ENCODE results near the gene URI1. TPM values are rescaled to one million over a fixed set of nuclear protein-coding genes. Genes with fewer than 3 reads are reported as not detected.

URI1 gene
- total RNA-seq, 1 experiment from 2014 or later: 68.9 TPM

- peaks cover 24% of the 10 kb centered on the region for H3K4me1 Mint-ChIP-seq (ENCODE audit: insufficient read depth, unreplicated experiment)
- POLR2A ChIA-PET: interaction anchor here (1.6 kb wide), 1 partner anchor 12 kb away, joined by 4 read pairs; the partner anchor contains the start of gene URI1
- BruUV-seq (replicated peaks): no TSS peak
Observed at GRCh38 chr19:29953352-29954247, 11.6 kb downstream of the URI1 start.

GRCh38 chr19:29956855-29957254 lies 14.8 kb downstream of the URI1 start:
- Mint-ChIP-seq H3K27me3 (ENCODE audit: insufficient read depth, unreplicated experiment) (no peaks in the 10 kb centered on the region), H3K9me3 (ENCODE audit: unreplicated experiment) (no peaks in the 10 kb centered on the region), H3K4me1 (ENCODE audit: insufficient read depth, unreplicated experiment) (peaks cover 15% of the 10 kb centered on the region), H3K36me3 (ENCODE audit: insufficient read depth, unreplicated experiment) (no peaks in the 10 kb centered on the region), H3K27ac (ENCODE audit: low read depth, unreplicated experiment) (no peak overlapping the region), H3K4me3 (ENCODE audit: unreplicated experiment) (no peak overlapping the region)
- POLR2A ChIA-PET: interaction anchor here (0.7 to 1.0 kb wide), 2 partner anchors 10 to 12 kb away, joined by 3 read pairs; no protein-coding TSS in a partner anchor
- TF ChIP-seq, protein P1, sequence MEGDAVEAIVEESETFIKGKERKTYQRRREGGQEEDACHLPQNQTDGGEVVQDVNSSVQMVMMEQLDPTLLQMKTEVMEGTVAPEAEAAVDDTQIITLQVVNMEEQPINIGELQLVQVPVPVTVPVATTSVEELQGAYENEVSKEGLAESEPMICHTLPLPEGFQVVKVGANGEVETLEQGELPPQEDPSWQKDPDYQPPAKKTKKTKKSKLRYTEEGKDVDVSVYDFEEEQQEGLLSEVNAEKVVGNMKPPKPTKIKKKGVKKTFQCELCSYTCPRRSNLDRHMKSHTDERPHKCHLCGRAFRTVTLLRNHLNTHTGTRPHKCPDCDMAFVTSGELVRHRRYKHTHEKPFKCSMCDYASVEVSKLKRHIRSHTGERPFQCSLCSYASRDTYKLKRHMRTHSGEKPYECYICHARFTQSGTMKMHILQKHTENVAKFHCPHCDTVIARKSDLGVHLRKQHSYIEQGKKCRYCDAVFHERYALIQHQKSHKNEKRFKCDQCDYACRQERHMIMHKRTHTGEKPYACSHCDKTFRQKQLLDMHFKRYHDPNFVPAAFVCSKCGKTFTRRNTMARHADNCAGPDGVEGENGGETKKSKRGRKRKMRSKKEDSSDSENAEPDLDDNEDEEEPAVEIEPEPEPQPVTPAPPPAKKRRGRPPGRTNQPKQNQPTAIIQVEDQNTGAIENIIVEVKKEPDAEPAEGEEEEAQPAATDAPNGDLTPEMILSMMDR (IDR thresholded peaks at IDR 0.05; ENCODE audit: unreplicated experiment): no peak
- no peak for DNase-seq (ENCODE audit: unreplicated experiment)
- intact Hi-C loops (cut with micrococcal nuclease): no loop called here
- no TSS peak for BruUV-seq (replicated peaks)
- CTCF ChIA-PET: interaction anchor here (0.7 kb wide), 1 partner anchor 9 kb away, joined by 4 read pairs; no protein-coding TSS in a partner anchor

More at GRCh38 chr19:29953352-29954247, 11.6 kb downstream of the URI1 start:
- Mint-ChIP-seq H3K27ac (ENCODE audit: low read depth, unreplicated experiment) (no peak overlapping the region), H3K36me3 (ENCODE audit: insufficient read depth, unreplicated experiment) (no peaks in the 10 kb centered on the region), H3K4me3 (ENCODE audit: unreplicated experiment) (no peak overlapping the region), H3K27me3 (ENCODE audit: insufficient read depth, unreplicated experiment) (no peaks in the 10 kb centered on the region), H3K9me3 (ENCODE audit: unreplicated experiment) (no peaks in the 10 kb centered on the region)
- DNase-seq (ENCODE audit: unreplicated experiment): no peak
- intact Hi-C loops (cut with micrococcal nuclease): no loop called here
- CTCF ChIA-PET: no interaction called here
- TF ChIP-seq, protein P1 (IDR thresholded peaks at IDR 0.05; ENCODE audit: unreplicated experiment): no peak

DNA sequence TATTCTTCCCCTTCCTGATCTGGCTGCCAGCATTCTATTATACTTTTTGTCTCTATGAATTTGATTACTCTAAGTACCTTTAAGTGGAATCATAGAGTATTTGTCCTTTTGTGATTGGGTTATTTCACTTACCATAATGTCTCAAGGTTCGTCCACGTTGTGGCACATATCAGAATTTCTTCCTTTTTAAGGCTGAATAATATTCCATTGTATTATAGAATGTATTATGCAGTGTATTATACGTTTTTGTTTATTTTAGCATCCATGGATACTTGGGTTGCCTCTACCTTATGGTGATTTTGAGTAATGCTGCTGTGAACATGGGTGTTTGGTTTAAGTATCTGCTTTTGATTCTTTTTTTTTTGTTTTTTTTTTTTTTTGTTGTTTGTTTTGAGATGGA lies 19.3 kb downstream of the URI1 start:
- DNase-seq (ENCODE audit: unreplicated experiment): no peak
- intact Hi-C loops (cut with micrococcal nuclease): no loop called here
- ChIA-PET POLR2A (interaction anchor here (1.2 to 1.3 kb wide), 2 partner anchors 16 to 23 kb away, joined by 5 to 6 read pairs; no protein-coding TSS in a partner anchor), CTCF (interaction anchor here (0.7 to 1.1 kb wide), 4 partner anchors 11 to 202 kb away, joined by 3 to 4 read pairs (median 4); no protein-coding TSS in a partner anchor)
- no TSS peak for BruUV-seq (replicated peaks)
- Mint-ChIP-seq H3K27ac (ENCODE audit: low read depth, unreplicated experiment) (no peak overlapping the region), H3K4me1 (ENCODE audit: insufficient read depth, unreplicated experiment) (peaks cover 23% of the 10 kb centered on the region), H3K27me3 (ENCODE audit: insufficient read depth, unreplicated experiment) (no peaks in the 10 kb centered on the region), H3K9me3 (ENCODE audit: unreplicated experiment) (no peaks in the 10 kb centered on the region), H3K4me3 (ENCODE audit: unreplicated experiment) (no peak overlapping the region), H3K36me3 (ENCODE audit: insufficient read depth, unreplicated experiment) (no peaks in the 10 kb centered on the region)
- TF ChIP-seq, protein P1 (IDR thresholded peaks at IDR 0.05; ENCODE audit: unreplicated experiment): no peak

GRCh38 chr19:29962793-29963192 lies 20.8 kb downstream of the URI1 start:
- DNase-seq (ENCODE audit: unreplicated experiment): no peak
- no peaks in the 10 kb centered on the region for H3K27me3 Mint-ChIP-seq (ENCODE audit: insufficient read depth, unreplicated experiment)
- H3K4me3 Mint-ChIP-seq (ENCODE audit: unreplicated experiment): no peak overlapping the region
- no TSS peak for BruUV-seq (replicated peaks)
- H3K9me3 Mint-ChIP-seq (ENCODE audit: unreplicated experiment): no peaks in the 10 kb centered on the region
- no peaks in the 10 kb centered on the region for H3K36me3 Mint-ChIP-seq (ENCODE audit: insufficient read depth, unreplicated experiment)
- TF ChIP-seq, protein P1 (IDR thresholded peaks at IDR 0.05; ENCODE audit: unreplicated experiment): no peak
- ChIA-PET CTCF (no interaction called here), POLR2A (no interaction called here)
- H3K27ac Mint-ChIP-seq (ENCODE audit: low read depth, unreplicated experiment): no peak overlapping the region
- H3K4me1 Mint-ChIP-seq (ENCODE audit: insufficient read depth, unreplicated experiment): peaks cover 31% of the 10 kb centered on the region
- intact Hi-C loops (cut with micrococcal nuclease): no loop called here
